ENCODE results near the gene IP6K3. TPM values are rescaled to one million over a fixed set of nuclear protein-coding genes. Genes with fewer than 3 reads are reported as not detected.

Gene IP6K3
- polyA plus RNA-seq, 1 of the 3 experiments (the other 2 are of a cell fraction), result 0.21 TPM

- Histone ChIP-seq H3K4me1 (ENCODE audit: control insufficient read depth in 1 of 2, insufficient read depth in 2 of 2, low read depth in 1 of 2, low read length in 1 of 2) (no peaks in the 10 kb centered on the region; a peak in 1 of 4 replicates), H3K4me3 (ENCODE audit: low read depth in 2 of 2, low read length in 1 of 2) (no peak overlapping the region), H3K4me2 (no peak overlapping the region), H4K20me1 (ENCODE audit: insufficient read depth) (no peaks in the 10 kb centered on the region), H2AFZ (ENCODE audit: low read depth) (no peak overlapping the region), H3F3A (replicated peaks; ENCODE audit: insufficient read depth) (no peaks in the 10 kb centered on the region), H3K27me3 (ENCODE audit: insufficient read depth) (peaks cover 26% of the 10 kb centered on the region; the same call in 1 of the 2 replicates), H3K9me3 (no peaks in the 10 kb centered on the region), H3K9me2 (no peaks in the 10 kb centered on the region), H3K36me3 (replicated peaks in 1 of 2; ENCODE audit: control insufficient read depth in 1 of 2, insufficient read depth in 2 of 2, low read length in 1 of 2) (no peaks in the 10 kb centered on the region), H3K9ac (no peak overlapping the region), H3K27ac (ENCODE audit: low read depth in 2 of 2, low read length in 1 of 2) (no peak overlapping the region), H3K79me2 (ENCODE audit: insufficient read depth) (no peaks in the 10 kb centered on the region)
- no peak for DNase-seq
- POLR2A ChIA-PET, result interaction anchor here (0.9 kb wide), 1 partner anchor 20 kb away, joined by 4 read pairs; the partner anchor contains the start of gene UQCC2
- 78% methylated on average over 5 of the region's 7 CpGs for WGBS (ENCODE audit: low lambda C conversion rate)
- CTCF ChIA-PET, result interaction anchor here (1.0 to 8.2 kb wide), 2 partner anchors 13 to 19 kb away, joined by 4 to 59 read pairs; partner anchors contain the start of gene UQCC2
- no peak for TF ChIP-seq REST (IDR thresholded peaks at IDR 0.05; ENCODE audit: low read depth, low read length)
- TF ChIP-seq GABPA (IDR thresholded peaks at IDR 0.05; ENCODE audit: low read depth), result no peak
- TF ChIP-seq FOSL2 (IDR thresholded peaks at IDR 0.05; ENCODE audit: borderline replicate concordance, low read depth), result no peak
- TF ChIP-seq SMC3 (IDR thresholded peaks at IDR 0.05; ENCODE audit: low read depth, low read length), result no peak
These were observed 15.7 kb downstream of the IP6K3 start for GRCh38 chr6:33731035-33731434.

DNA sequence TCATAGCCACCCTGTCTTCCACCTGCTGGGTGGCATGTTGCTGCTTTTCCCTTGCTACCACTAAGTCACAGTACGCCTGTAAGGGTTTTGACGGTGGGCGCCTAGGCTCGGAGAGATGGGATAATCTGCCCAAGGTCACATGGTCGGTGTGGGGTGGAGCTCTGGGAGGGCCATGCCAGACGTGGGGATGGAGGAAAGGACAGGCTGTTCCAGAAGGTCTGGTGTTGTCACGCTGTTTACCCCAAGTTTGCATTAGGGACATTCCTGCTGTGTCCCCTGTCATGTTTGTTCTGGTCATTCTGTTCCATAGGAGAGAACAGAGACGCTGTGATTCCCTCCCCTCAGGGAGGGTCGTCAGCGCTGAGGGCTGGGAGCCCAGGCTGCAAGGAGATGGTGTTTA lies 16.1 kb downstream of the IP6K3 start:
- no peaks in the 10 kb centered on the region for H3K9me2 ChIP-seq
- no peaks in the 10 kb centered on the region; a peak in 1 of 4 replicates for H3K4me1 ChIP-seq (ENCODE audit: control insufficient read depth in 1 of 2, insufficient read depth in 2 of 2, low read depth in 1 of 2, low read length in 1 of 2)
- no peaks in the 10 kb centered on the region for H4K20me1 ChIP-seq (ENCODE audit: insufficient read depth)
- no peak overlapping the region for H3K4me3 ChIP-seq (ENCODE audit: low read depth in 2 of 2, low read length in 1 of 2)
- no peaks in the 10 kb centered on the region for H3F3A ChIP-seq (replicated peaks; ENCODE audit: insufficient read depth)
- no peak overlapping the region for H3K4me2 ChIP-seq
- H3K36me3 ChIP-seq (replicated peaks in 1 of 2; ENCODE audit: control insufficient read depth in 1 of 2, insufficient read depth in 2 of 2, low read length in 1 of 2), result no peaks in the 10 kb centered on the region
- H3K27me3 ChIP-seq (ENCODE audit: insufficient read depth), result peaks cover 29% of the 10 kb centered on the region; the same call in 1 of the 2 replicates
- no peaks in the 10 kb centered on the region for H3K79me2 ChIP-seq (ENCODE audit: insufficient read depth)
- H3K9ac ChIP-seq, result no peak overlapping the region
- TF ChIP-seq EP300 (IDR thresholded peaks at IDR 0.05; ENCODE audit: borderline replicate concordance in 1 of 2, low read depth in 1 of 2, low read length in 1 of 2) (no peak), MEF2A (IDR thresholded peaks at IDR 0.05; ENCODE audit: borderline replicate concordance, low read depth) (no peak), EZH2phosphoT487 (IDR thresholded peaks at IDR 0.05; ENCODE audit: borderline replicate concordance, low read depth) (no peak), PBX3 (IDR thresholded peaks at IDR 0.05) (no peak), JUND (IDR thresholded peaks at IDR 0.05) (no peak), FOSL2 (IDR thresholded peaks at IDR 0.05; ENCODE audit: borderline replicate concordance, low read depth) (no peak), RXRA (IDR thresholded peaks at IDR 0.05; ENCODE audit: borderline replicate concordance, low read depth) (no peak), YY1 (IDR thresholded peaks at IDR 0.05; ENCODE audit: low read depth) (no peak), TAF1 (IDR thresholded peaks at IDR 0.05; ENCODE audit: borderline replicate concordance, low read depth, low read length) (no peak), SMC3 (IDR thresholded peaks at IDR 0.05; ENCODE audit: low read depth, low read length) (no peak), TCF12 (IDR thresholded peaks at IDR 0.05) (no peak), RAD21 (IDR thresholded peaks at IDR 0.05; ENCODE audit: low read length) (no peak), NRF1 (IDR thresholded peaks at IDR 0.05; ENCODE audit: low read depth, low read length) (no peak), RFX5 (IDR thresholded peaks at IDR 0.05; ENCODE audit: low read length) (no peak), CHD2 (IDR thresholded peaks at IDR 0.05; ENCODE audit: low read length, partially characterized antibody) (no peak)
- TF ChIP-seq, protein P1, sequence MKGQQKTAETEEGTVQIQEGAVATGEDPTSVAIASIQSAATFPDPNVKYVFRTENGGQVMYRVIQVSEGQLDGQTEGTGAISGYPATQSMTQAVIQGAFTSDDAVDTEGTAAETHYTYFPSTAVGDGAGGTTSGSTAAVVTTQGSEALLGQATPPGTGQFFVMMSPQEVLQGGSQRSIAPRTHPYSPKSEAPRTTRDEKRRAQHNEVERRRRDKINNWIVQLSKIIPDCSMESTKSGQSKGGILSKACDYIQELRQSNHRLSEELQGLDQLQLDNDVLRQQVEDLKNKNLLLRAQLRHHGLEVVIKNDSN (IDR thresholded peaks at IDR 0.05; ENCODE audit: borderline replicate concordance, low read depth), result no peak
- TF ChIP-seq, protein P2, sequence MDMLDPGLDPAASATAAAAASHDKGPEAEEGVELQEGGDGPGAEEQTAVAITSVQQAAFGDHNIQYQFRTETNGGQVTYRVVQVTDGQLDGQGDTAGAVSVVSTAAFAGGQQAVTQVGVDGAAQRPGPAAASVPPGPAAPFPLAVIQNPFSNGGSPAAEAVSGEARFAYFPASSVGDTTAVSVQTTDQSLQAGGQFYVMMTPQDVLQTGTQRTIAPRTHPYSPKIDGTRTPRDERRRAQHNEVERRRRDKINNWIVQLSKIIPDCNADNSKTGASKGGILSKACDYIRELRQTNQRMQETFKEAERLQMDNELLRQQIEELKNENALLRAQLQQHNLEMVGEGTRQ (IDR thresholded peaks at IDR 0.05; ENCODE audit: borderline replicate concordance, low read depth, low read length), result no peak
- no peak for DNase-seq
- ChIA-PET CTCF (interaction anchor here (1.0 to 8.2 kb wide), 2 partner anchors 14 to 19 kb away, joined by 4 to 59 read pairs; partner anchors contain the start of gene UQCC2), POLR2A (no interaction called here)
- WGBS (ENCODE audit: low lambda C conversion rate), result 64% methylated on average over 4 of the region's 10 CpGs
- H2AFZ ChIP-seq (ENCODE audit: low read depth), result no peak overlapping the region
- no peaks in the 10 kb centered on the region for H3K9me3 ChIP-seq
- no peak overlapping the region for H3K27ac ChIP-seq (ENCODE audit: low read depth in 2 of 2, low read length in 1 of 2)

Measured in SK-N-SH (cell line).